ENCODE measurements around the gene NDOR1. TPM values are rescaled to one million over a fixed set of nuclear protein-coding genes. Genes with fewer than 3 reads are reported as not detected.

The NDOR1 gene

DNA sequence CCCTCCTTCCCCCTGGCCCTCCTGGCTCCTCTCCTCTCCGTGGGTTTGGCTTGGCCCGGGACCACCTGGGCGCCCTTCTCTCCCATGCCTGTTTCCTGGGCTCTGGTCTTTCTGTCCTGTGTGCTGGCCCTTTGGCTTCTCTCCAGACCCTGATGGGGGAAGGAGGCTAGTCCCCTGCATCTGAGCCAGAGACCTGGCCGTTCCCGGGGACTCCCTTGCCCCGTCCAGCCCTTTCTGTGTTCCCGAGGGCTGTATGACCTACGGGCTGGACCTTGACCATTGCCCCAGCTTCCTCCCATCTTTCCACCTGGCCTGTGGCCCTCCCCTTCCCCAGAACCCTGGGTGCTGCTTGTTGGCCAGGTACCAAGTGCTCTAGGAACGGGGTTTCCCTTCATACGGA lies 58.0 kb downstream of the NDOR1 start:
- no peaks in the 10 kb centered on the region for H3K4me1 ChIP-seq (ENCODE audit: control insufficient read depth, low read depth, low read length)
- no peak overlapping the region for H2BK5ac ChIP-seq (ENCODE audit: low read length)
- no peak overlapping the region for H3K4ac ChIP-seq (ENCODE audit: low read depth, low read length)
- no peaks in the 10 kb centered on the region for H3K79me1 ChIP-seq (ENCODE audit: low read length)
- no peak overlapping the region for H3K18ac ChIP-seq (ENCODE audit: low read length)
- no peak overlapping the region for H3K4me2 ChIP-seq (ENCODE audit: low read length)
- H3K4me3 ChIP-seq (ENCODE audit: low read length), result no peak overlapping the region
- H3K27ac ChIP-seq (ENCODE audit: low read depth, low read length), result no peak overlapping the region
- no peak overlapping the region for H3K9ac ChIP-seq (ENCODE audit: low read length)
- H2BK15ac ChIP-seq (replicated peaks; ENCODE audit: low read depth), result no peak overlapping the region
- DNase-seq, result no peak
- peaks cover 11% of the 10 kb centered on the region for H3K36me3 ChIP-seq (ENCODE audit: control insufficient read depth, insufficient read depth, low read length)
- H3K27me3 ChIP-seq (ENCODE audit: insufficient read depth, low read length, poor library complexity), result no peaks in the 10 kb centered on the region
- H2AK5ac ChIP-seq (ENCODE audit: low read length), result no peak overlapping the region
- H4K8ac ChIP-seq (ENCODE audit: low read depth, low read length), result no peak overlapping the region
- H2BK120ac ChIP-seq (ENCODE audit: low read depth, low read length), result no peak overlapping the region
- H4K5ac ChIP-seq (ENCODE audit: low read length), result no peak overlapping the region
- no peak overlapping the region for H3K56ac ChIP-seq (ENCODE audit: low read length)
- H3K79me2 ChIP-seq (ENCODE audit: control insufficient read depth, insufficient read depth, low read length), result no peaks in the 10 kb centered on the region
- H3K23ac ChIP-seq (ENCODE audit: low read length), result no peak overlapping the region
- no CpG with 5 or more reads among the region's 10 CpGs for WGBS (ENCODE audit: extremely low coverage, insufficient coverage, low lambda C conversion rate)

DNA sequence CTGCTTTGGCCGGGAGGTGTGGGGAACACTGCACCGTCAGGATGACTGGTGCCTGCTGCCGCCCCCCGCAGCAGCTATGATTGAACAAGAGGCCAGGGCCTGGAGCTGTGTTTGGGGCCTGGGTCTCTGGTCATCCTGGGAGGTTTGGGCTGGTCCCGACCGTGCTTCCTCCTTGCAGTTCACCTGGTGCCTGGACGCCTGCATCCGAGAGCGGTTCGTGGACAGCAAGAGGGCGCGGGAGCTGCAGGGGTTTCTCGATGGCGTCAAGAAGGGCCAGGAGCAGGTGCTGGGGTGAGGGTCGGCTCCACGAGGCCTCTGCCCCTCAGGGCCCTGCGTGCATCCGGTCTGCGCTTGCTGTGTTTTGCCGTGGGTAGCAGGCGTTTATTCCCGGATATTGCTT lies 58.6 kb downstream of the NDOR1 start:
- no peak overlapping the region for H3K9ac ChIP-seq (ENCODE audit: low read length)
- no CpG with 5 or more reads among the region's 22 CpGs for WGBS (ENCODE audit: extremely low coverage, insufficient coverage, low lambda C conversion rate)
- no peak overlapping the region for H3K56ac ChIP-seq (ENCODE audit: low read length)
- no peaks in the 10 kb centered on the region for H3K27me3 ChIP-seq (ENCODE audit: insufficient read depth, low read length, poor library complexity)
- no peaks in the 10 kb centered on the region for H3K4me1 ChIP-seq (ENCODE audit: control insufficient read depth, low read depth, low read length)
- H2AK5ac ChIP-seq (ENCODE audit: low read length), result no peak overlapping the region
- H3K27ac ChIP-seq (ENCODE audit: low read depth, low read length), result no peak overlapping the region
- peaks cover 13% of the 10 kb centered on the region for H3K36me3 ChIP-seq (ENCODE audit: control insufficient read depth, insufficient read depth, low read length)
- no peak overlapping the region for H3K18ac ChIP-seq (ENCODE audit: low read length)
- no peak overlapping the region for H2BK5ac ChIP-seq (ENCODE audit: low read length)
- no peak overlapping the region for H3K4ac ChIP-seq (ENCODE audit: low read depth, low read length)
- peaks cover 2% of the 10 kb centered on the region for H3K79me1 ChIP-seq (ENCODE audit: low read length)
- H3K4me2 ChIP-seq (ENCODE audit: low read length), result no peak overlapping the region
- H3K79me2 ChIP-seq (ENCODE audit: control insufficient read depth, insufficient read depth, low read length), result no peaks in the 10 kb centered on the region
- H4K5ac ChIP-seq (ENCODE audit: low read length), result no peak overlapping the region
- no peak overlapping the region for H2BK120ac ChIP-seq (ENCODE audit: low read depth, low read length)
- H3K4me3 ChIP-seq (ENCODE audit: low read length), result no peak overlapping the region
- H4K8ac ChIP-seq (ENCODE audit: low read depth, low read length), result no peak overlapping the region
- no peak overlapping the region for H3K23ac ChIP-seq (ENCODE audit: low read length)
- DNase-seq, result no peak
- no peak overlapping the region for H2BK15ac ChIP-seq (replicated peaks; ENCODE audit: low read depth)

DNA sequence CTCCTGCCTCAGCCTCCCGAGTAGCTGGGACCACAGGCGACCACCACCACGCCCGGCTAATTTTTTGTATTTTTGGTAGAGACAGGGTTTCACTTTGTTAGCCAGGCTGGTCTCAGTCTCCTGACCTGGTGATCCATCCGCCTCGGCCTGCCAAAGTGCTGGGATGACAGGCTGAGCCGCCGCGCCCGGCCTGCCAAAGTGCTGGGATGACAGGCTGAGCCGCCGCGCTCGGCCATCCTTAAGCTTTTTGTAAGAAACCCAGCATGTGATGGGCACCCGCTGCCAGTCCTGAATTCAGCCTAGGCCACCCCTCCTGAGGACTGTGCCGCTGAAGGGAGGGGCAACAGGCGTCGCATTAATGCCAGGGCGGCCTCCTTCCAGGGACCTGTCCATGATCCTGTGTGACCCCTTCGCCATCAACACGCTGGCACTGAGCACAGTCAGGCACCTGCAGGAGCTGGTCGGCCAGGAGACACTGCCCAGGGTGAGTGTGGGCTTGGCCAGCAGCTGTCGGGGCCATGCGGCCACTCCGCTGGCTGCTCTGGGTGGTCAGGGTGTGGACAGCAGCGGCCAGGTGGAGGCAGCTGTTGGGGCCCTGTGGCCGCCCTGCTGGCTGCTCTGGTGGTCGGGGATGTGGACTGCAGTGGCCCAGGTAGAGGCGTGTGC lies 60.1 kb downstream of the NDOR1 start:
- Histone ChIP-seq H3K27ac (ENCODE audit: low read depth, low read length) (no peak overlapping the region), H3K4me3 (ENCODE audit: low read length) (no peak overlapping the region), H4K5ac (ENCODE audit: low read length) (no peak overlapping the region), H3K79me1 (ENCODE audit: low read length) (peaks cover 2% of the 10 kb centered on the region), H3K18ac (ENCODE audit: low read length) (no peak overlapping the region), H3K23ac (ENCODE audit: low read length) (no peak overlapping the region), H2BK120ac (ENCODE audit: low read depth, low read length) (no peak overlapping the region), H3K4me1 (ENCODE audit: control insufficient read depth, low read depth, low read length) (no peaks in the 10 kb centered on the region), H3K4me2 (ENCODE audit: low read length) (no peak overlapping the region), H3K27me3 (ENCODE audit: insufficient read depth, low read length, poor library complexity) (no peaks in the 10 kb centered on the region), H3K9ac (ENCODE audit: low read length) (no peak overlapping the region), H4K8ac (ENCODE audit: low read depth, low read length) (no peak overlapping the region), H3K79me2 (ENCODE audit: control insufficient read depth, insufficient read depth, low read length) (no peaks in the 10 kb centered on the region), H2BK15ac (replicated peaks; ENCODE audit: low read depth) (no peak overlapping the region), H3K4ac (ENCODE audit: low read depth, low read length) (no peak overlapping the region), H2BK5ac (ENCODE audit: low read length) (no peak overlapping the region), H3K36me3 (ENCODE audit: control insufficient read depth, insufficient read depth, low read length) (peaks cover 12% of the 10 kb centered on the region), H2AK5ac (ENCODE audit: low read length) (no peak overlapping the region), H3K56ac (ENCODE audit: low read length) (no peak overlapping the region)
- no CpG with 5 or more reads among the region's 29 CpGs for WGBS (ENCODE audit: extremely low coverage, insufficient coverage, low lambda C conversion rate)
- no peak for DNase-seq

DNA sequence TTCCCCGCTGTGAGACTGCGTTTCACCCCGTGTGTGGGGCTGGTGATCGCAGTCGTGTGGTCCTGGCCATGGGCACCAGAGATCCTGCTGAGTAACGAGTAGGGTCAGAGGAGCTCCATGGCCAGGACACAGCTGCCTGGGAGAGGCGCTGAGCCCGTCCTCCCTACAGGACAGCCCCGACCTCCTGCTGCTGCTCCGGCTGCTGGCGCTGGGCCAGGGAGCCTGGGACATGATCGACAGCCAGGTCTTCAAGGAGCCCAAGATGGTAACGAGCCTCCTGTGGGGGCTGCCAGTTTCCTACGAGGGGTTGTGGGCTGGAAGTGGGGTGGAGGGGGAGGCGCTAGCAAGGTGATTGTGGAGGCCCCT lies 60.6 kb downstream of the NDOR1 start:
- H3K4ac ChIP-seq (ENCODE audit: low read depth, low read length), result no peak overlapping the region
- H2AK5ac ChIP-seq (ENCODE audit: low read length), result no peak overlapping the region
- H3K56ac ChIP-seq (ENCODE audit: low read length), result no peak overlapping the region
- no CpG with 5 or more reads among the region's 15 CpGs for WGBS (ENCODE audit: extremely low coverage, insufficient coverage, low lambda C conversion rate)
- H3K27me3 ChIP-seq (ENCODE audit: insufficient read depth, low read length, poor library complexity), result no peaks in the 10 kb centered on the region
- no peak overlapping the region for H2BK5ac ChIP-seq (ENCODE audit: low read length)
- H3K18ac ChIP-seq (ENCODE audit: low read length), result no peak overlapping the region
- no peak overlapping the region for H2BK15ac ChIP-seq (replicated peaks; ENCODE audit: low read depth)
- H4K5ac ChIP-seq (ENCODE audit: low read length), result no peak overlapping the region
- no peak overlapping the region for H2BK120ac ChIP-seq (ENCODE audit: low read depth, low read length)
- H3K4me3 ChIP-seq (ENCODE audit: low read length), result no peak overlapping the region
- H4K8ac ChIP-seq (ENCODE audit: low read depth, low read length), result no peak overlapping the region
- H3K79me1 ChIP-seq (ENCODE audit: low read length), result peaks cover 2% of the 10 kb centered on the region
- H3K9ac ChIP-seq (ENCODE audit: low read length), result no peak overlapping the region
- H3K36me3 ChIP-seq (ENCODE audit: control insufficient read depth, insufficient read depth, low read length), result peaks cover 12% of the 10 kb centered on the region
- H3K23ac ChIP-seq (ENCODE audit: low read length), result no peak overlapping the region
- H3K4me1 ChIP-seq (ENCODE audit: control insufficient read depth, low read depth, low read length), result no peaks in the 10 kb centered on the region
- DNase-seq, result no peak
- H3K79me2 ChIP-seq (ENCODE audit: control insufficient read depth, insufficient read depth, low read length), result no peaks in the 10 kb centered on the region
- H3K27ac ChIP-seq (ENCODE audit: low read depth, low read length), result no peak overlapping the region
- H3K4me2 ChIP-seq (ENCODE audit: low read length), result no peak overlapping the region

Small RNAs within 50 kb of the gene (small RNA-seq; reads per million reads assigned to genes)
- gene MIR3621 (ENCODE audit: insufficient read depth), result not detected

Measured in mesendoderm (in vitro differentiated cells).